GM19463 (cell line): ENCODE data around the gene ATP13A2.
"Not testable (repeated sequence)": the region's sequence is repeated elsewhere in the genome, so short reads cannot be mapped to it uniquely, and the experiment has no call there.

Source experiments
- ATAC-seq: cut with Tn5 transposase; IDR thresholded peaks from one replicate; pipeline ENCODE4 v1.9.1; 2021; ENCODE audit warnings: mild to moderate bottlenecking, moderate library complexity; ENCODE audit not compliant: unreplicated experiment

ATP13A2 gene

GRCh38 chr1:16965486-16966067, 46.2 kb downstream of the ATP13A2 start:
- no peak for ATAC-seq

GRCh38 chr1:16964169-16964568, 47.6 kb downstream of the ATP13A2 start:
- not testable (repeated sequence) for ATAC-seq

GRCh38 chr1:16961297-16962133, 50.2 kb downstream of the ATP13A2 start:
- no peak for ATAC-seq

- no peak for ATAC-seq
These were observed 51.0 kb downstream of the ATP13A2 start for GRCh38 chr1:16960560-16961296.

GRCh38 chr1:16958475-16958874, 53.3 kb downstream of the ATP13A2 start:
- no peak for ATAC-seq

GRCh38 chr1:16957731-16958130, 54.0 kb downstream of the ATP13A2 start:
- ATAC-seq: no peak

- ATAC-seq: no peak
These were observed 55.0 kb downstream of the ATP13A2 start for GRCh38 chr1:16956775-16957174.

GRCh38 chr1:16955186-16955585, 56.5 kb downstream of the ATP13A2 start:
- no peak for ATAC-seq

GRCh38 chr1:16954579-16954978, 57.1 kb downstream of the ATP13A2 start:
- ATAC-seq: no peak

- not testable (repeated sequence) for ATAC-seq
These were observed 59.4 kb downstream of the ATP13A2 start for GRCh38 chr1:16952376-16952775.

GRCh38 chr1:16949026-16949425, 62.7 kb downstream of the ATP13A2 start:
- not testable (repeated sequence) for ATAC-seq

GRCh38 chr1:16948282-16948891, 63.3 kb downstream of the ATP13A2 start:
- not testable (repeated sequence) for ATAC-seq

- no peak for ATAC-seq
These were observed 65.1 kb downstream of the ATP13A2 start for GRCh38 chr1:16946646-16947045.

GRCh38 chr1:16946185-16946584, 65.5 kb downstream of the ATP13A2 start:
- ATAC-seq: not testable (repeated sequence)

- not testable (repeated sequence) for ATAC-seq
These were observed 66.2 kb downstream of the ATP13A2 start for GRCh38 chr1:16945512-16945911.

GRCh38 chr1:16944038-16944437, 67.7 kb downstream of the ATP13A2 start:
- no peak for ATAC-seq

GRCh38 chr1:16939386-16940180, 72.1 kb downstream of the ATP13A2 start:
- not testable (repeated sequence) for ATAC-seq

GRCh38 chr1:16938351-16939321, 73.1 kb downstream of the ATP13A2 start:
- ATAC-seq: no peak

GRCh38 chr1:16936580-16936979, 75.1 kb downstream of the ATP13A2 start:
- not testable (repeated sequence) for ATAC-seq
